IPS-18a (cell line): ENCODE results near the gene GDPD3.

Source experiments
- H3K27ac ChIP-seq: one replicate; pipeline ENCODE4 v1.5.1; 2013; ENCODE audit warnings: low read length
- H3K27me3 ChIP-seq: one replicate; pipeline ENCODE4 v1.6.1; 2013; ENCODE audit warnings: mild to moderate bottlenecking, low read length; ENCODE audit not compliant: control insufficient read depth, insufficient read depth
- H3K36me3 ChIP-seq: one replicate; pipeline ENCODE4 v1.6.1; 2013; ENCODE audit warnings: low read depth, low read length; ENCODE audit not compliant: control insufficient read depth
- H3K4me1 ChIP-seq: one replicate; pipeline ENCODE4 v1.6.1; 2013; ENCODE audit warnings: low read depth, low read length; ENCODE audit not compliant: control insufficient read depth
- H3K4me3 ChIP-seq: one replicate; pipeline ENCODE4 v1.5.1; 2013; ENCODE audit warnings: low read length
- H3K9ac ChIP-seq: one replicate; pipeline ENCODE4 v1.6.1; 2013; ENCODE audit warnings: mild to moderate bottlenecking, low read length, moderate library complexity
- H3K9me3 ChIP-seq: one replicate; pipeline ENCODE4 v1.6.1; 2013; ENCODE audit warnings: low read depth, low read length; ENCODE audit not compliant: control insufficient read depth

The GDPD3 gene

DNA sequence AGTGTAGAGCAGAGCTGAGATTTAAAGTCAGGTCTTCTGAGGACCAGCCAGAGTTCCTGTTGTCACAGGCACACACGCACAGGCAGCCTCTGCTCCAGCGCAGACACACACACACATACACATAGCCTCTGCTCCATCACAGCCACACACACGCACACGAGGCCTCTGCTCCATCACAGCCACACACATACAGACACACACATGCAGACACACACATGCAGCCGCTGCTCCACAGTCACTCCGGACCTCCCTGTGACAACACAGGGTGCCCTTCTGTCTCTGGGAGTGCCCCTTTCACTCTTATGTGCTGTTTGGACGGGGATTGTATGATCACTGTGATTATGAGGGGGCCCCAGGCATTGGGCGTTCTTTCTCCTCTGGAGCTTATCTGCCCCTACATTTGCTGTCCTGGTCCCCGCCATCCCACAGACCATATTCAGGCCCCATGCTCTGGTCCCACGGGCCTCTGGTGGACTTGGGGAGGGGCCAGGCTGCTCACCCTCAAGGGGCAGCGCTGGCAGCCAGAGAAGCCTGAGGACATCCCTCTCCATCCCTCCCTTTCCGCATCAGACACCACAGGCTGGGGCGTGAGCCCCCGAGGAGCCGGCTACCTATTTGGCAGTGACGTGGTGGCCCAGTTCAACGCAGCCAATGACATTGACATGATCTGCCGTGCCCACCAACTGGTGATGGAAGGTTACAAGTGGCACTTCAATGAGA is 29.1 kb downstream of the GDPD3 start:
- no peaks in the 10 kb centered on the region for H3K9me3 ChIP-seq
- H3K36me3 ChIP-seq = peaks cover 46% of the 10 kb centered on the region
- H3K27ac ChIP-seq = no peak overlapping the region
- H3K4me1 ChIP-seq = no peaks in the 10 kb centered on the region
- no peaks in the 10 kb centered on the region for H3K27me3 ChIP-seq
- H3K9ac ChIP-seq = no peak overlapping the region
- H3K4me3 ChIP-seq = no peak overlapping the region

DNA sequence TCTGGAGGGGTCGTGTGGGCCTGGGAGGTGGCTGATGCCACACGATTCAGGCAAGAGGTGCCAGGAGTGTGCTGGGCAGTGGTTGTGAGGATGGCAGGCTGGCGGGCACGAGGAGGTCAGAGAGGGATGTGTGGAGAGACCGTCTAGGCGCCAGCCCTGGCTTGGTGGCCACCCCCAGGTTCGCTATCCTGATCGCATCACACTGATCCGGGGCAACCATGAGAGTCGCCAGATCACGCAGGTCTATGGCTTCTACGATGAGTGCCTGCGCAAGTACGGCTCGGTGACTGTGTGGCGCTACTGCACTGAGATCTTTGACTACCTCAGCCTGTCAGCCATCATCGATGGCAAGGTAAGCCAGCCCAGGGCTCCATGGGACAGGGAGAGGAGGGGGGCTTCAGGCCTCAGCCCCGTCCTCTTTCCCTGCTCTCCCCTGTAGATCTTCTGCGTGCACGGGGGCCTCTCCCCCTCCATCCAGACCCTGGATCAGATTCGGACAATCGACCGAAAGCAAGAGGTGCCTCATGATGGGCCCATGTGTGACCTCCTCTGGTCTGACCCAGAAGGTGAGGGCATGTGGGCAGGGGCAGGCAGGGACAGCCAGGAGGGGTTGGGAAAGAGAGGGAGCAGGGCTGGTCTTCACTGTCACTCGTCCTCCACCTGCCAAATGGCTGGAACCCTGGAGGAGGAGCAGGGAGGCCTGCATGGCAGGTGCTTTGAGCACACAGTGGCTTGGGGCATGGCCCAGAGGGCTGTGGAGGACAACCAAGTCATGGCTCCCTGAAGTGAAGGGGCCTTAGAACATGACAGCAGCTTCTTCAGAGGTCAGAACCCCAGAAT is 29.9 kb downstream of the GDPD3 start:
- Histone ChIP-seq H3K9ac (no peak overlapping the region), H3K36me3 (peaks cover 52% of the 10 kb centered on the region), H3K4me1 (no peaks in the 10 kb centered on the region), H3K4me3 (no peak overlapping the region), H3K27me3 (no peaks in the 10 kb centered on the region), H3K27ac (no peak overlapping the region), H3K9me3 (no peaks in the 10 kb centered on the region)

DNA sequence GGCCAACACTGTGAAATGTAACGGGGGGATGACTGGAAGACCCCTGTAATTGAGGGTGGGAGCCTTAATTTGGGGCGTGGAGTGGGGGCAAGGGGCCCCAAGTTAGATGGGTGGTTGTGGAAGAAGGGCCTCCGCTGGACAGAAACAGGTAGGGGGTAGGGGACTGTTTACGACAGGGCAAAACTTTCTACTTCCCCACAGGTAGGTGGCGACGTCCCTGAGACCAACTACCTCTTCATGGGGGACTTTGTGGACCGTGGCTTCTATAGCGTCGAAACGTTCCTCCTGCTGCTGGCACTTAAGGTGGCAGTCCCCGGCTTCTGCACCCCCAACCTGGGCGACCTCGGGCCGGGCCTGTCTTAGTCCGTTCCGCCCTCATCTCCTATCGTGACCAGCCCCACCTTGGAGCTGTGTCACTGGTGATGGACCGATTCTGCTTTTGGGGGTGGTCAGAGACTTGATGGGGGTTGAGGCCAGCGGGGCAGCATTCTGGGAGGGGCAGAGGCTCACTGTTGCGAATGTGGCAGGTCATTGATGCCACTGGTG is 30.7 kb downstream of the GDPD3 start:
- no peaks in the 10 kb centered on the region for H3K4me1 ChIP-seq
- no peaks in the 10 kb centered on the region for H3K27me3 ChIP-seq
- H3K36me3 ChIP-seq = peaks cover 60% of the 10 kb centered on the region
- no peak overlapping the region for H3K4me3 ChIP-seq
- no peak overlapping the region for H3K27ac ChIP-seq
- H3K9ac ChIP-seq = no peak overlapping the region
- no peaks in the 10 kb centered on the region for H3K9me3 ChIP-seq

DNA sequence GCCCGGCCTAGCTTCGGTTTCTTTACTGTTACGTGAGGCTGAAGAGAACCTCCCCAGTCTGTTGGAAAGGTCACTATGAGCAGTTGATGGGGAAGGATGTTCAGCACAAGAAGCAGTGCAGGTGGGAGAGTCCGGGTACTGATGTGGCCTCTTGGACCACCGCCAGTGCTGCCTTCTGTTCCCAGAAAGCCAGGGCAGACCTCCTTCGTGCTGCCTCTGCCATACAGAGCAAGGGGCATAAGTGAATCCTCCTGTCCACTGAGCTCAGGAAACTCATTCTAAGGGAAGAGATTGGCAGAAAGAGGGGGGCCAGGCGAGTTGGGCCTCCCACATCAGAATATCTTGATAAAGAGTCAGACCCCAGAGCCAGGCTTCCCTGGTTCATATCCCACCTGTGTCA is 33.9 kb downstream of the GDPD3 start:
- H3K4me1 ChIP-seq = no peaks in the 10 kb centered on the region

DNA sequence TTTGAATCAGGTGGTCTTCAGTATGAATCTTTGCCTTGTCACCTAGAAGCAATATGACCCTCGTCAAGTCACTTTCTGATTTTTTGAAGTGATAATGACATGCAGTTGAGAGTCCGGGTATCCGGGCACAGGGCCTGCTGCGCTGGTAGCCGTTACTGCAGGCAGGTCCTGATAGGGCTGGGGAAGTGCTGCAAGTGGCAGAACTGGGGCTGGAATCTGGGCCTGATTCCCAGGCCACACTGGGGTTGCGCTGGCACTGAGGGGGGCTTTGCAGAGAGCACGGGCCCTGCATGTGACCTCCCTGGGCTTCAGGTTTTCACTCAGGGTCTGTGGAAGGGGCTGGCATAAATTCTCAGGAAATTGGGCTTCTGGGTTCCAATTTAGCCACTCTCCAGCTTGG is 34.6 kb downstream of the GDPD3 start:
- H3K4me1 ChIP-seq = no peaks in the 10 kb centered on the region
- H3K9ac ChIP-seq = no peak overlapping the region
- no peak overlapping the region for H3K27ac ChIP-seq
- no peaks in the 10 kb centered on the region for H3K27me3 ChIP-seq
- no peak overlapping the region for H3K4me3 ChIP-seq
- peaks cover 49% of the 10 kb centered on the region for H3K36me3 ChIP-seq
- H3K9me3 ChIP-seq = no peaks in the 10 kb centered on the region

More for the DNA sequence above, 33.9 kb downstream of the GDPD3 start:
- Histone ChIP-seq H3K9ac (no peak overlapping the region), H3K27ac (no peak overlapping the region), H3K36me3 (peaks cover 56% of the 10 kb centered on the region), H3K4me3 (no peak overlapping the region), H3K9me3 (no peaks in the 10 kb centered on the region), H3K27me3 (no peaks in the 10 kb centered on the region)

DNA sequence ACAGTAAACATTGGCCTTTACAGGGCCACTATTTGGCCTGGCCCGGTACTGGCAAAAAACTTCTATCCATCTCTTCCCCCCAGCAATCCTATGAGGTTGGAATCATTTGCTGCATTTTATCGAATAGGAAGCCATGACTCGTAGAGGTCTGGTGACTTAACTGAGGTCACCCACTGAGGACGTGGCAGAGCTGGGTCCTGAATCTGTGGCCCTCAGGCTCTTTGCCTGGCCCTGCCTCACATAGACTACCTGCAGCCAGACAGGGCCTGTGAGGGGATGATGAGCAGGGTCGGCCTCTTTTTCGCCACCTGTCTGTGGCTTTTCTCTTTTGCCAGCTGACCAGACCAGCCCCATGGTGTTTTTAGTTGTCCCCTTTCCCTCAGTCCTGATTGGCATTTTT is 35.7 kb downstream of the GDPD3 start:
- Histone ChIP-seq H3K9me3 (no peaks in the 10 kb centered on the region), H3K4me1 (no peaks in the 10 kb centered on the region), H3K4me3 (no peak overlapping the region), H3K27me3 (no peaks in the 10 kb centered on the region), H3K36me3 (peaks cover 40% of the 10 kb centered on the region), H3K27ac (no peak overlapping the region), H3K9ac (no peak overlapping the region)

DNA sequence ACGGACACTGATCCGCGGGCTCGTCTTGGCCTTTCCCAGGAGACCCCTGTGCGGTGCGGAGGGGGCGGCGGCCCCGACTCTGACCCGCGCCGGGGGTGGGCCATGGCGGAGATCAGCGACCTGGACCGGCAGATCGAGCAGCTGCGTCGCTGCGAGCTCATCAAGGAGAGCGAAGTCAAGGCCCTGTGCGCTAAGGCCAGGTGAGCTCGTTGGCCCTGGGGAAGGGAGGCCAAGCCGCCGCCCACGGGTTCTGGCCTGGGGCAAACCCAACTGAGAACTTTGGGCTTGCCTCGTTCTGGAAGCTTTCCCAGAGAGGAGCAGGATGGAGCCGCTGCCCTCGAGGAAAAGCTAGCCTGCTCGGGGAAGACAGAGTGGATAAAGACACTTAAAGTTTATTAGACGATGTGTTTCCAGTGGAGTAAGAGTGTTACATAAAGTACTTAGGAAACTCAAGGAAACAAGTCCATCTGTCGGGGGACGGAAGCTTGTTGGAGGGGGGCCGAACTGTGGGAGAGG is 37.0 kb downstream of the GDPD3 start:
- H3K9me3 ChIP-seq = no peaks in the 10 kb centered on the region
- peak overlapping the region; percentile 91 for H3K4me3 ChIP-seq
- H3K4me1 ChIP-seq = no peaks in the 10 kb centered on the region
- peak overlapping the region; percentile 76 for H3K9ac ChIP-seq
- H3K27me3 ChIP-seq = no peaks in the 10 kb centered on the region
- no peak overlapping the region for H3K27ac ChIP-seq
- H3K36me3 ChIP-seq = peaks cover 45% of the 10 kb centered on the region

DNA sequence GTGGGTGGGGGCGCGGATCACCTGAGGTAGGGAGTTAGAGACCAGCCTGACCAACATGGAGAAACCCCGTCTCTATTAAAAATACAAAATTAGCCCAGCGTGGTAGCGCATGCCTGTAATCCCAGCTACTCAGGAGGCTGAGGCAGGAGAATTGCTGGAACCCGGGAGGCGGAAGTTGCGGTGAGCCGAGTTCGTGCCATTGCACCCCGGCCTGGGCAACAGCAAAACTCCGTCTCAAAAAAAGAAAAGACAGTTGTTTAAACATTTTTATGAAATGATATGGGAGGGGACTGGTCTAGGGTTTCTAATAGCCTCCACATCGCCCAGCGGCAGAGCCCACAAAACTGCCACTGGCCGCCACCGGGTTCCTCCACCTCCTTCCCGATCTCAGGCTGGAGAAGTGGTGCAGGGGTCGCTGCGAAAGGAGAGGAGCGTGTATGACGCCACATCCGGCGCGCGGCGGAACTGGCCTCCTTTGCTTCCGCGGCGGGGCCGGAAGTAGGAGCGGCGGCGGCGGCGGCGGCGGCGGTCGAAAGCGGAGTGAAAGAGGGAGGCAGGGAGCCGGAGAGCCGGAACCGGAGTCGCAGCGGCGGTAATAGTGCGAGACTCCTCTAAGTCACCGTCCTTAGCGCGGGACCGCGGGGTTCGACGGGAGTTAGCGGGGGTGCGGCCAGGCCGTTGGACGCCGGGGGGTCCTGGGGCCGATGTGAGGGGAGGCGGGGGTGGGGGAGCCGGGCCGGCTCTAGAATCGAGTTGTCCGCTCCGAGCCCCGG is 37.6 kb downstream of the GDPD3 start, which contains the start of gene PPP4C:
PPP4C (plus strand) TSS at position 492 of the 773 bp plus-strand sequence. CDS start 384 bp downstream, outside the sequence.
- Histone ChIP-seq H3K27ac (peak within 1 kb of the TSS; percentile 64), H3K9ac (peak within 1 kb of the TSS; percentile 76), H3K4me1 (no peaks in the 10 kb centered on the region), H3K36me3 (peaks cover 46% of the 10 kb centered on the region), H3K9me3 (no peaks in the 10 kb centered on the region), H3K27me3 (no peaks in the 10 kb centered on the region), H3K4me3 (peak within 1 kb of the TSS; percentile 91)

DNA sequence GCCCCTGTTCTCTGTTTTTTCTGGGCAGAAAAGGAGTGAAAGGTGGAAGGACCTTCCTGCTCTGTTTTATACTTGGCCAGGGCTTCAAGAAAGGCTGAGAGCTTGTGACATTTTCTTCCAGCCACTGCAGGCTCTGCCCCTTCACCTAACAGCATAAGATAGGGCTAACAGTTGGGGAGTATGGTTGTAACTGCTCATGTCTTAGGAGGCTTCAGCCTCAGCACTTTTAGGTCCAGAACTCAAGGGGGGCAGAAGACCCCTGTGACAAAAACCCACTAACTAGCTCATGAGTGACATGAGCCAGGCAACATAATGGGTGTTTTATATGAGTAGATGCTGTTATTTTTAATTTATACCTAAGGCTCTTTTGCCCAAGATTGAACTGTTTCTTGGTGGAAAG is 42.8 kb downstream of the GDPD3 start:
- peaks cover 56% of the 10 kb centered on the region for H3K36me3 ChIP-seq
- peaks cover 7% of the 10 kb centered on the region for H3K4me1 ChIP-seq
- H3K4me3 ChIP-seq = no peak overlapping the region
- no peak overlapping the region for H3K27ac ChIP-seq
- H3K9ac ChIP-seq = no peak overlapping the region
- H3K27me3 ChIP-seq = no peaks in the 10 kb centered on the region
- no peaks in the 10 kb centered on the region for H3K9me3 ChIP-seq

DNA sequence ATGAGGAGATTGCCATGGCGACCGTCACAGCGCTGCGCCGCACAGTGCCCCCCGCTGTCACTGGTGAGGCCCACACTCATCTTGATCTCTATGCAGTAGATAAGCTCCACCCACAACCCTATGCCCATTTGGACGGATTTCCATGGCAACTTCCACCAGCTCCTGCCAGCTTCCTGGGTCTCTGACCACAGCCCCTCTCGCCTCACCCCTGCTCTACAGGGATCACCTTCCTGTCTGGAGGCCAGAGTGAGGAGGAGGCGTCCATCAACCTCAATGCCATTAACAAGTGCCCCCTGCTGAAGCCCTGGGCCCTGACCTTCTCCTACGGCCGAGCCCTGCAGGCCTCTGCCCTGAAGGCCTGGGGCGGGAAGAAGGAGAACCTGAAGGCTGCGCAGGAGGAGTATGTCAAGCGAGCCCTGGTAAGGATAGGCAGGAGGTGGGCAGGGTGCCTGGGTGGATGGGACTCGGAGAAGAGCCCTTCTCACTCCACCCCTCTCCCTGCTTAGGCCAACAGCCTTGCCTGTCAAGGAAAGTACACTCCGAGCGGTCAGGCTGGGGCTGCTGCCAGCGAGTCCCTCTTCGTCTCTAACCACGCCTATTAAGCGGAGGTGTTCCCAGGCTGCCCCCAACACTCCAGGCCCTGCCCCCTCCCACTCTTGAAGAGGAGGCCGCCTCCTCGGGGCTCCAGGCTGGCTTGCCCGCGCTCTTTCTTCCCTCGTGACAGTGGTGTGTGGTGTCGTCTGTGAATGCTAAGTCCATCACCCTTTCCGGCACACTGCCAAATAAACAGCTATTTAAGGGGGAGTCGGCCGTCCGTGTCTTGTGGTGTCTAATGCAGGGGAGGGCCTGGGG is 43.5 kb downstream of the GDPD3 start:
- no peak overlapping the region for H3K4me3 ChIP-seq
- H3K9me3 ChIP-seq = no peaks in the 10 kb centered on the region
- H3K9ac ChIP-seq = no peak overlapping the region
- no peak overlapping the region for H3K27ac ChIP-seq
- no peaks in the 10 kb centered on the region for H3K27me3 ChIP-seq
- H3K36me3 ChIP-seq = peaks cover 56% of the 10 kb centered on the region
- H3K4me1 ChIP-seq = peaks cover 7% of the 10 kb centered on the region
